GM12878 (cell line): ENCODE data around the gene PTCD3. TPM values are rescaled to one million over a fixed set of nuclear protein-coding genes. Genes with fewer than 3 reads are reported as not detected.
A peak's percentile ranks its signal among the peaks of the same experiment; 100 is the strongest.

Source experiments
- ATAC-seq: fragments of 200-7000 bp; cut with Tn5 transposase; 3 replicates; pipeline ENCODE4 v1.9.1; 2020; ENCODE audit warnings: mild to moderate bottlenecking, moderate library complexity
- BruUV-seq: library from RNA; stranded (reverse); fragments of 400-500 nt; replicated peaks from 2 replicates; lab custom pipeline; 2021; lab: Mats Ljungman, UMichigan
- CTCF ChIA-PET: fragments of 300-600 bp; sonication (Branson Sonifier 250); formaldehyde crosslinking; extraction: SDS; loops from one replicate; lab custom pipeline; 2021; ENCODE audit warnings: inconsistent platforms; lab: Yijun Ruan, JAX
- POLR2A ChIA-PET: fragments of 350-600 bp; formaldehyde crosslinking; extraction: SDS; loops from one replicate; lab custom pipeline; 2021; ENCODE audit warnings: inconsistent platforms; lab: Charles Lee
- RAD21 ChIA-PET: fragments of 300-600 bp; sonication (Branson Sonifier 250); formaldehyde crosslinking; loops from one replicate; lab custom pipeline; 2023; ENCODE audit warnings: antibody characterized with exemption; ENCODE audit not compliant: unreplicated experiment; lab: Charles Lee
- SMC1A ChIA-PET: fragments of 300-600 bp; sonication (Branson Sonifier 250); formaldehyde crosslinking; loops from one replicate; lab custom pipeline; 2023; ENCODE audit not compliant: unreplicated experiment, uncharacterized antibody; lab: Charles Lee
- DNase-seq: peaks from one replicate; pipeline ENCODE4 v3.0.0-alpha.2; 2011; ENCODE audit warnings: low read depth, low spot score
- FAIRE-seq: peaks from 3 replicates; lab custom pipeline; 2011; peaks lifted over from hg19 to GRCh38; lab: Jason Lieb, UNC
- H2AFZ ChIP-seq: 2 replicates; pipeline ENCODE4 v1.6.0; 2011; ENCODE audit warnings: low read depth, low read length, control low read depth; ENCODE audit not compliant: control insufficient read depth
- H3K27ac ChIP-seq: 2 replicates; pipeline ENCODE4 v1.5.1; 2011; ENCODE audit warnings: control low read depth; ENCODE audit not compliant: control insufficient read depth, insufficient read depth
- H3K27me3 ChIP-seq, 2 experiments: replicated peaks in 1 of 2; 2 replicates each; pipeline versions ENCODE4 v1.6.0 to v1.6.1; 2011; ENCODE audit warnings: low read length in 1 of 2; ENCODE audit not compliant: control insufficient read depth in 2 of 2, insufficient read depth in 2 of 2
- H3K36me3 ChIP-seq, 2 experiments: 2 replicates each; pipeline ENCODE4 v1.5.1; 2011; ENCODE audit warnings: low read length in 1 of 2; ENCODE audit not compliant: control insufficient read depth in 2 of 2, insufficient read depth in 2 of 2
- H3K4me1 ChIP-seq: 2 replicates; pipeline ENCODE4 v1.6.1; 2011; ENCODE audit warnings: mild to moderate bottlenecking, low read length, moderate library complexity, mixed read lengths; ENCODE audit not compliant: control insufficient read depth, insufficient read depth
- H3K4me2 ChIP-seq: 2 replicates; pipeline ENCODE4 v1.6.0; 2011; ENCODE audit warnings: control low read depth; ENCODE audit not compliant: control insufficient read depth, insufficient read depth
- H3K4me3 ChIP-seq: fragments of 200-600 bp; sonication (generic); 2 replicates; pipeline ENCODE4 v1.5.1; 2016
- H3K79me2 ChIP-seq: 2 replicates; pipeline ENCODE4 v1.6.0; 2011; ENCODE audit warnings: low read length; ENCODE audit not compliant: control insufficient read depth, insufficient read depth
- H3K9ac ChIP-seq: 2 replicates; pipeline ENCODE4 v1.8.0; 2011; ENCODE audit warnings: low read length, control low read depth, mixed read lengths; ENCODE audit not compliant: control insufficient read depth, insufficient read depth
- H3K9me3 ChIP-seq: replicated peaks from 3 replicates; pipeline ENCODE4 v1.5.1; 2011; ENCODE audit warnings: mild to moderate bottlenecking, low read length; ENCODE audit not compliant: control insufficient read depth, insufficient read depth
- H4K20me1 ChIP-seq: 2 replicates; pipeline ENCODE4 v1.6.0; 2011; ENCODE audit not compliant: control insufficient read depth, insufficient read depth
- ATF3 ChIP-seq: IDR thresholded peaks from 2 replicates; pipeline ENCODE4 v1.6.1; 2011; ENCODE audit warnings: low read depth, mild to moderate bottlenecking, low read length, moderate library complexity, borderline replicate concordance; ENCODE audit errors: extremely low read depth
- BCLAF1 ChIP-seq: fragments of 450-650 bp; IDR thresholded peaks from 2 replicates; pipeline ENCODE4 v1.6.1; 2017; ENCODE audit warnings: antibody characterized with exemption, mild to moderate bottlenecking, moderate library complexity
- IKZF1 ChIP-seq: fragments of 450-650 bp; conservative IDR thresholded peaks from 2 replicates; pipeline ENCODE4 v1.6.1; 2017; ENCODE audit warnings: antibody characterized with exemption, mild to moderate bottlenecking
- POLR2A ChIP-seq: IDR thresholded peaks from 2 replicates; pipeline ENCODE4 v1.6.1; 2011; ENCODE audit warnings: low read depth, mild to moderate bottlenecking, low read length
- ZBTB11 ChIP-seq: fragments of 450-650 bp; formaldehyde crosslinking; IDR thresholded peaks from 2 replicates; pipeline ENCODE4 v1.5.0; 2022; ENCODE audit warnings: mild to moderate bottlenecking, missing genetic modification characterization
- WGBS: methylation state at CpG from one replicate; pipeline ENCODE4 v1.1.6; 2016; ENCODE audit warnings: low lambda C conversion rate; ENCODE audit not compliant: insufficient replicate concordance, insufficient coverage; ENCODE audit errors: missing lambda C conversion rate; 5-methylcytosine and 5-hydroxymethylcytosine counted together
- in situ Hi-C: fragments of 300-500 bp; cut with MboI; formaldehyde crosslinking; loops from 9 replicates; pipeline ENCODE4 v1.14.3; 2018; ENCODE audit warnings: mixed read lengths
- intact Hi-C: fragments of 100-400 bp; cut with micrococcal nuclease; formaldehyde crosslinking; loops from one replicate; pipeline ENCODE4 v1.14.2; 2022; ENCODE audit not compliant: unreplicated experiment
- polyA plus RNA-seq, 11 experiments: library from polyadenylated mRNA; depleted of rRNA in 4 of 11; unstranded in 6 of 11; stranded (reverse) in 5 of 11; fragments of >200 nt; fragmentation: Nextera tagmentation in 4 of 11; fragmentation: Illumina TruSeq in 1 of 11; extraction: Ambion mirVana in 4 of 11; extraction: Trizol in 1 of 11; gene quantifications; 1 replicate in 1 of 11; 2 replicates in 10 of 11; pipeline versions ENCODE4 v1.2.1 to v1.2.3, GENCODE V29; 2011 to 2016; ENCODE audit warnings: inconsistent platforms in 2 of 11, missing spikeins in 2 of 11, low read depth in 1 of 11
- total RNA-seq, 4 experiments: library from RNA; depleted of rRNA in 3 of 4; stranded (reverse); fragments of >200 nt in 3 of 4; fragmentation: Illumina TruSeq in 1 of 4; extraction: Trizol in 1 of 4; gene quantifications; 2 replicates each; pipeline versions ENCODE4 v1.2.1 to v1.2.3, GENCODE V29; 2013 to 2021

The PTCD3 gene
- total and polyA plus RNA-seq, 10 of the 15 experiments (the other 5 are each of a cell fraction or from before 2014, with no cell fraction given), result 44.7 to 177 (median 127) TPM

DNA sequence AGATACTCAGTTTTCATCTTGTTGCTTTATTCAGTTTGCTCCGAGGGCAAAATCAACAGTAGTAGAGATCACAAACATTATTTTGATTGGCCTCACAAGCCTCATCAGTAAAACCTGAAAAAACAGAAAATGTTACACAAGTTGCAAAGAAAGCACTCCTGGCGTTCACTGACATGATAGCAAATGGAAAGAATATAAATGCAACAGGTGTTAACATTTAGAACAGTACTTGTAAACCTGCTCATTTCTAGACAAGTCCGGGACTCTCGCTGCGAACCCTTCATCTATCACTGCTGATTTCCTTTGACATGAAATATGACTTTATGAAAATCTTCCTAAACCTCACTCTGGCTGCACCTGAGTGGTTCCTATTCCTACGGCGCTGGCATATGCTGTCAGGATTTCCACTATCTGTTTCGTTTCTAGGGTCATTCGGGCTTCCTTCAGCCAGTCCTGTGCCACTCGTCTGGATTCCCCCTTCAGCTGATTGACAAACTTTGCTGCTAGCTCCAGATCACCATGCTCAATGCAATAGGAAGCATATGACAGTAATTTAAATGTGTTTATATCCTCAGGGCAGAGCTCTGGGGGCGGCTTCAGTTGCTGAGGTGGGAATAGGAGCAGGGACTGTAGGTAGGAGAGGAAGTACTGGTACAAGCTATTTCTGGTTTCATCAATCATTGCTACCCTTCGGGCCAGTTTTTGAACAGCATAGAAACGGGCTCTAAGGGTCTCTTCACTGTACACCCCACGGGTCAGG is 38.1 kb downstream of the PTCD3 start:
- ATAC-seq, result no peak
- Histone ChIP-seq H3K4me2 (no peak overlapping the region), H3K4me3 (no peak overlapping the region), H4K20me1 (no peaks in the 10 kb centered on the region), H3K9ac (no peak overlapping the region), H2AFZ (no peak overlapping the region), H3K79me2 (no peaks in the 10 kb centered on the region), H3K4me1 (no peaks in the 10 kb centered on the region), H3K36me3 (peaks cover 9 to 20% of the 10 kb centered on the region in 2 experiments), H3K9me3 (no peaks in the 10 kb centered on the region), H3K27ac (no peak overlapping the region), H3K27me3 (no peaks in the 10 kb centered on the region)
- ChIA-PET SMC1A (no interaction called here), RAD21 (no interaction called here), POLR2A (no interaction called here), CTCF (interaction anchor here (1.3 to 1.4 kb wide), 2 partner anchors 9 to 317 kb away, joined by 3 read pairs; no protein-coding TSS in a partner anchor)
- TSS peak; percentile 70 for BruUV-seq
- WGBS, result 83% methylated on average over 14 of the region's 14 CpGs
- in situ Hi-C loops, result no loop called here
- TF ChIP-seq POLR2A (0 out of 2 replicates have a peak, but pooled peaks have one; percentile 30), ATF3 (no peak)
- DNase-seq, result no peak
- FAIRE-seq, result no peak
- intact Hi-C loops, result no loop called here

DNA sequence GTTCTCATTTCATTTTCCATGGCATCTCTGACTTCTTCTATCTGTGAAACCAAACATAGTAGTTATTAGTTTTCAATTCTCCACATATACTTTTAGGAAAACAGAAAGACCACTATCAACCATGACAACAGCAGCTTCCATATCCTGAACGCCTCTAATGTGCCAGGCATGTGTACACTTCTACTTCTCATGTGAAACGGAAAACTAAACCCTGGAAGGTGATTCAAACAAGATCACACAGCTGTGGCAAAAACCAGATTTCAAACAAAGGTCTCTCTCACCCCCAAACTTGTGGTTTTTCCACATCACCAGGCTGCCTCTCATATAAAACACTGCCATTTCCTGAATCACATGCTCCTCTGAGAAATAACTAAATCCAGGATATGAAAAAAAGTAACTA is 41.8 kb downstream of the PTCD3 start:
- Histone ChIP-seq H3K4me3 (no peak overlapping the region), H3K27me3 (no peaks in the 10 kb centered on the region), H3K36me3 (peaks cover 3 to 29% of the 10 kb centered on the region in 2 experiments), H3K4me2 (no peak overlapping the region), H3K4me1 (no peaks in the 10 kb centered on the region), H2AFZ (no peak overlapping the region), H4K20me1 (no peaks in the 10 kb centered on the region), H3K27ac (no peak overlapping the region), H3K9ac (no peak overlapping the region), H3K9me3 (no peaks in the 10 kb centered on the region), H3K79me2 (no peaks in the 10 kb centered on the region)
- ChIA-PET POLR2A (interaction anchor here (0.6 kb wide), 1 partner anchor 326 kb away, joined by 4 read pairs; no protein-coding TSS in a partner anchor), RAD21 (no interaction called here), CTCF (interaction anchor here (1.6 kb wide), 1 partner anchor 73 kb away, joined by 3 read pairs; no protein-coding TSS in a partner anchor), SMC1A (interaction anchor here (1.3 kb wide), 2 partner anchors 29 to 261 kb away, joined by 3 read pairs; no protein-coding TSS in a partner anchor)
- no peak for TF ChIP-seq BCLAF1
- TF ChIP-seq ZBTB11 (CRISPR knock-in tag), result no peak
- no peak for TF ChIP-seq IKZF1
- in situ Hi-C loops (no loop called here), intact Hi-C loops (no loop called here)
- FAIRE-seq (no peak), DNase-seq (no peak), ATAC-seq (no peak)
- no TSS peak for BruUV-seq
- WGBS, result 43% methylated on average over 2 of the region's 2 CpGs
